HEK293 (cell line): ENCODE measurements around the gene USP38.

ENCODE experiments used
- CTCF ChIA-PET: fragments of 350-600 bp; formaldehyde crosslinking; extraction: SDS; loops from one replicate; lab custom pipeline; 2021; ENCODE audit warnings: antibody characterized with exemption; lab: Yijun Ruan, JAX
- POLR2A ChIA-PET: fragments of 300-600 bp; formaldehyde crosslinking; extraction: SDS; loops from one replicate; lab custom pipeline; 2020; ENCODE audit warnings: antibody characterized with exemption, inconsistent platforms; lab: Yijun Ruan, JAX
- H3K27ac ChIP-seq: fragments of 200-500 bp; sonication (Bioruptor generic); 2 replicates; pipeline ENCODE4 v1.5.1; 2014; ENCODE audit warnings: low read depth, low read length, control low read depth, inconsistent platforms; ENCODE audit errors: extremely low read depth
- H3K36me3 ChIP-seq, 2 experiments: fragments of 200-500 bp in 1 of 2; sonication (Bioruptor generic) in 1 of 2; 1 replicate in 1 of 2; 2 replicates in 1 of 2; pipeline ENCODE4 v1.5.1; 2014 to 2017; ENCODE audit warnings: inconsistent platforms in 2 of 2, low read length in 2 of 2; ENCODE audit not compliant: control insufficient read depth in 2 of 2, insufficient read depth in 1 of 2
- H3K4me1 ChIP-seq: fragments of 200-500 bp; sonication (Bioruptor generic); 2 replicates; pipeline ENCODE4 v1.5.1; 2014; ENCODE audit warnings: mild to moderate bottlenecking, low read length, inconsistent platforms; ENCODE audit not compliant: control insufficient read depth, insufficient read depth
- H3K4me3 ChIP-seq: 2 replicates; pipeline ENCODE4 v1.5.1; 2011; ENCODE audit warnings: low read depth, mild to moderate bottlenecking, control low read depth, low read length, moderate library complexity
- H3K9me3 ChIP-seq: fragments of 200-500 bp; sonication (Bioruptor generic); 2 replicates; pipeline ENCODE4 v1.5.1; 2014; ENCODE audit warnings: low read depth, low read length, inconsistent platforms; ENCODE audit not compliant: control insufficient read depth, insufficient read depth
- EGR2 ChIP-seq: fragments of 450-650 bp; formaldehyde crosslinking; IDR thresholded peaks from 2 replicates; pipeline ENCODE4 v1.5.1; 2016; ENCODE audit warnings: low read depth, missing biosample characterization, missing genetic modification characterization
- GLI4 ChIP-seq: fragments of 450-650 bp; formaldehyde crosslinking; IDR thresholded peaks from 2 replicates; pipeline ENCODE4 v1.5.1; 2016; ENCODE audit warnings: missing biosample characterization, missing genetic modification characterization
- KLF8 ChIP-seq: fragments of 450-650 bp; formaldehyde crosslinking; IDR thresholded peaks from 2 replicates; pipeline ENCODE4 v1.5.1; 2016; ENCODE audit warnings: missing biosample characterization, missing genetic modification characterization
- SP7 ChIP-seq: fragments of 450-650 bp; formaldehyde crosslinking; IDR thresholded peaks from 2 replicates; pipeline ENCODE4 v1.5.1; 2016; ENCODE audit warnings: missing biosample characterization, missing genetic modification characterization
- ZBTB8A ChIP-seq: fragments of 450-650 bp; formaldehyde crosslinking; IDR thresholded peaks from 2 replicates; pipeline ENCODE4 v1.5.1; 2016; ENCODE audit warnings: missing biosample characterization, missing genetic modification characterization
- ZFP41 ChIP-seq: fragments of 450-650 bp; formaldehyde crosslinking; IDR thresholded peaks from 2 replicates; pipeline ENCODE4 v1.5.1; 2016; ENCODE audit warnings: missing biosample characterization, missing genetic modification characterization, borderline replicate concordance
- ZNF10 ChIP-seq: fragments of 450-650 bp; formaldehyde crosslinking; IDR thresholded peaks from 2 replicates; pipeline ENCODE4 v1.5.1; 2017; ENCODE audit warnings: missing biosample characterization, missing genetic modification characterization
- ZNF114 ChIP-seq: fragments of 450-650 bp; formaldehyde crosslinking; IDR thresholded peaks from 2 replicates; pipeline ENCODE4 v1.5.0; 2017; ENCODE audit warnings: missing biosample characterization, missing genetic modification characterization
- ZNF133 ChIP-seq: fragments of 450-650 bp; formaldehyde crosslinking; IDR thresholded peaks from 2 replicates; pipeline ENCODE4 v1.5.1; 2016; ENCODE audit warnings: missing biosample characterization, missing genetic modification characterization
- ZNF138 ChIP-seq: fragments of 450-650 bp; formaldehyde crosslinking; IDR thresholded peaks from 2 replicates; pipeline ENCODE4 v1.5.1; 2016; ENCODE audit warnings: missing biosample characterization, missing genetic modification characterization, borderline replicate concordance
- ZNF155 ChIP-seq: fragments of 450-650 bp; formaldehyde crosslinking; IDR thresholded peaks from 2 replicates; pipeline ENCODE4 v1.5.1; 2016; ENCODE audit warnings: missing biosample characterization, missing genetic modification characterization
- ZNF16 ChIP-seq: fragments of 450-650 bp; formaldehyde crosslinking; IDR thresholded peaks from 2 replicates; pipeline ENCODE4 v1.5.1; 2016; ENCODE audit warnings: low read depth, missing biosample characterization, missing genetic modification characterization
- ZNF221 ChIP-seq: fragments of 450-650 bp; formaldehyde crosslinking; IDR thresholded peaks from 2 replicates; pipeline ENCODE4 v1.5.1; 2017; ENCODE audit warnings: missing biosample characterization, missing genetic modification characterization, borderline replicate concordance
- ZNF292 ChIP-seq: fragments of 450-650 bp; formaldehyde crosslinking; IDR thresholded peaks from 2 replicates; pipeline ENCODE4 v1.5.1; 2016; ENCODE audit warnings: low read depth, missing biosample characterization, missing genetic modification characterization, borderline replicate concordance
- ZNF311 ChIP-seq: fragments of 450-650 bp; formaldehyde crosslinking; IDR thresholded peaks from 2 replicates; pipeline ENCODE4 v1.5.1; 2017; ENCODE audit warnings: missing biosample characterization, missing genetic modification characterization, borderline replicate concordance
- ZNF366 ChIP-seq: fragments of 450-650 bp; formaldehyde crosslinking; conservative IDR thresholded peaks from 2 replicates; pipeline ENCODE4 v1.5.1; 2016; ENCODE audit warnings: missing biosample characterization, missing genetic modification characterization
- ZNF514 ChIP-seq: fragments of 450-650 bp; formaldehyde crosslinking; IDR thresholded peaks from 2 replicates; pipeline ENCODE4 v1.5.1; 2016; ENCODE audit warnings: missing biosample characterization, missing genetic modification characterization
- ZNF530 ChIP-seq: fragments of 450-650 bp; formaldehyde crosslinking; IDR thresholded peaks from 2 replicates; pipeline ENCODE4 v1.5.1; 2016; ENCODE audit warnings: low read depth, missing biosample characterization, missing genetic modification characterization
- ZNF843 ChIP-seq: fragments of 450-650 bp; formaldehyde crosslinking; IDR thresholded peaks from 2 replicates; pipeline ENCODE4 v1.5.1; 2016; ENCODE audit warnings: missing biosample characterization, missing genetic modification characterization
- TF ChIP-seq, protein P1 (sequence below): fragments of 450-650 bp; formaldehyde crosslinking; IDR thresholded peaks from 2 replicates; pipeline ENCODE4 v1.5.1; 2016; ENCODE audit warnings: missing biosample characterization, missing genetic modification characterization

USP38 gene

DNA sequence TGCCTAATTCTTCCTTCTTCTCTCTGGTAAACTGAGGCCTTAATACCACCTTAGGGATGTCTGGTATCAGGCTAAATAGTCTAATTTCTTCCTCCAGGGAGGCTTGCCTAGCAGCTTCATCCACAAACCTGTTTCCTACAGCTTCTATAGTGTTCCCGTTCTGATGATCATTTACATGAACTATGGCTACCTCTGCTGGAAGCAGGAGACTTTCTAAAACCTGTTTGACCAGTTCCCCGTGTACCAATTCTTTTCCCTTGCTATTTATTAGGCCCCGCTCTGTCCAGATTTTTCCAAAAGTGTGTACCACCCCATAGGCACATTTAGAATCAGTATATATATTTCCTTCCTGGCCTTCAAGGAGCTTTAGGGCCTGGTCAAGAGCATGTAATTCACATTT, 5.8 kb upstream of the USP38 start:
- TF ChIP-seq, protein P1, sequence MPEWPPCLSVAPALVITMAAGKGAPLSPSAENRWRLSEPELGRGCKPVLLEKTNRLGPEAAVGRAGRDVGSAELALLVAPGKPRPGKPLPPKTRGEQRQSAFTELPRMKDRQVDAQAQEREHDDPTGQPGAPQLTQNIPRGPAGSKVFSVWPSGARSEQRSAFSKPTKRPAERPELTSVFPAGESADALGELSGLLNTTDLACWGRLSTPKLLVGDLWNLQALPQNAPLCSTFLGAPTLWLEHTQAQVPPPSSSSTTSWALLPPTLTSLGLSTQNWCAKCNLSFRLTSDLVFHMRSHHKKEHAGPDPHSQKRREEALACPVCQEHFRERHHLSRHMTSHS: no peak
- no peak for TF ChIP-seq ZNF155
- no peak for TF ChIP-seq ZNF138 (tag by site-specific recombination)
- TF ChIP-seq ZNF133 (tag by site-specific recombination): no peak
- TF ChIP-seq ZNF530 (tag by site-specific recombination): no peak
- TF ChIP-seq ZFP41 (tag by site-specific recombination): no peak
- TF ChIP-seq, all 188 proteins: peak for 0
- H3K36me3 ChIP-seq: no peaks in the 10 kb centered on the region
- no peak overlapping the region for H3K27ac ChIP-seq
- POLR2A ChIA-PET: no interaction called here
- CTCF ChIA-PET: no interaction called here
- no peaks in the 10 kb centered on the region for H3K9me3 ChIP-seq
- H3K4me3 ChIP-seq: no peak overlapping the region
- no peaks in the 10 kb centered on the region for H3K4me1 ChIP-seq

GRCh38 chr4:143183513-143184216, 1.1 kb upstream of the USP38 start:
- peak overlapping the region; percentile 92 for H3K27ac ChIP-seq
- TF ChIP-seq ZNF311 (tag by site-specific recombination) (no peak), ZNF843 (tag by site-specific recombination) (no peak), ZNF114 (tag by site-specific recombination) (no peak), ZNF16 (tag by site-specific recombination) (no peak), KLF8 (tag by site-specific recombination) (no peak), ZNF530 (tag by site-specific recombination) (no peak), ZNF366 (no peak), ZNF10 (tag by site-specific recombination) (no peak), ZNF221 (no peak), SP7 (tag by site-specific recombination) (no peak), EGR2 (tag by site-specific recombination) (no peak)
- TF ChIP-seq, all 188 proteins: peak for 0
- Histone ChIP-seq H3K9me3 (no peaks in the 10 kb centered on the region), H3K36me3 (peaks cover 0 to 22% of the 10 kb centered on the region in 2 experiments; a peak in 2 of 3 replicates), H3K4me1 (no peaks in the 10 kb centered on the region; the same call in 1 of the 2 replicates), H3K4me3 (peak overlapping the region; percentile 56)
- POLR2A ChIA-PET: no interaction called here
- CTCF ChIA-PET: no interaction called here

DNA sequence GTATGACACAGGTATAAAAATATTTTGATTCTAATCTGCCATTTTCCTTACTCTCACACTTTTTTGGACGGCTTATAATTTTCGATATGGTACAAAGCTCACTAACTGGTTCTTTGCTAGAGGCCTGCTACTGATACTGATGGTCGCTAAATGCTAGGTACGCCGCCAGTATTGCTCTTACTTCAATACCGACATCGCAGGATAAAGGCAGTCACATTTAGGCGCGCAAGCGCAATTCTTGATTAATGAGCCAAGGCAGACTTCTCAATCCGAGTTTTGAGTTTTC, 557 bp upstream of the USP38 start:
- H3K9me3 ChIP-seq: no peaks in the 10 kb centered on the region
- H3K4me1 ChIP-seq: peaks cover 2% of the 10 kb centered on the region; the same call in 1 of the 2 replicates
- POLR2A ChIA-PET: no interaction called here
- H3K4me3 ChIP-seq: peak overlapping the region; percentile 56
- peaks cover 0 to 27% of the 10 kb centered on the region in 2 experiments; a peak in 2 of 3 replicates for H3K36me3 ChIP-seq
- TF ChIP-seq ZNF221 (no peak), ZNF292 (tag by site-specific recombination) (no peak), ZBTB8A (tag by site-specific recombination) (no peak), ZNF514 (no peak), ZNF138 (tag by site-specific recombination) (no peak), GLI4 (no peak)
- H3K27ac ChIP-seq: peak overlapping the region; percentile 92
- CTCF ChIA-PET: no interaction called here
